CMK (cell line): ENCODE data around the gene DHX30.
"Not testable (repeated sequence)": the region's sequence is repeated elsewhere in the genome, so short reads cannot be mapped to it uniquely, and the experiment has no call there.

Experiments used
- DNase-seq: peaks from one replicate; pipeline ENCODE4 v3.0.0-alpha.2; 2010; ENCODE audit warnings: low read depth

DHX30 gene

GRCh38 chr3:47884603-47885002, 81.7 kb downstream of the DHX30 start:
- DNase-seq: no peak

GRCh38 chr3:47885168-47885567, 82.2 kb downstream of the DHX30 start:
- DNase-seq: no peak

GRCh38 chr3:47887991-47888390, 85.1 kb downstream of the DHX30 start:
- DNase-seq: not testable (repeated sequence)

GRCh38 chr3:47888986-47889757, 86.2 kb downstream of the DHX30 start:
- DNase-seq: no peak

GRCh38 chr3:47890126-47890827, 87.3 kb downstream of the DHX30 start:
- no peak for DNase-seq

GRCh38 chr3:47890828-47891612, 88.1 kb downstream of the DHX30 start:
- DNase-seq: no peak

- DNase-seq: no peak
Measured at GRCh38 chr3:47891613-47892005, 88.7 kb downstream of the DHX30 start.

GRCh38 chr3:47892286-47893040, 89.5 kb downstream of the DHX30 start:
- DNase-seq: no peak

- DNase-seq: no peak
Measured at GRCh38 chr3:47895241-47895640, 92.3 kb downstream of the DHX30 start.

GRCh38 chr3:47896736-47897135, 93.8 kb downstream of the DHX30 start:
- no peak for DNase-seq

GRCh38 chr3:47897954-47898353, 95.0 kb downstream of the DHX30 start:
- DNase-seq: no peak

- DNase-seq: no peak
Measured at GRCh38 chr3:47899495-47900108, 96.7 kb downstream of the DHX30 start.
